Measurements from ENCODE around the gene PDGFRB. TPM values are rescaled to one million over a fixed set of nuclear protein-coding genes. Genes with fewer than 3 reads are reported as not detected.
A peak's percentile ranks its signal among the peaks of the same experiment; 100 is the strongest.

The PDGFRB gene
- total RNA-seq, 2 donors from 2014 or later: 251 to 394 TPM

- intact Hi-C loops (cut with DNase I): no loop called here
- no peak for DNase-seq (ENCODE audit: low spot score)
These were observed 75.7 kb downstream of the PDGFRB start for GRCh38 chr5:150079909-150080461.

GRCh38 chr5:150078802-150079689 is 76.6 kb downstream of the PDGFRB start:
- intact Hi-C loops (cut with DNase I): no loop called here
- DNase-seq (ENCODE audit: low spot score): no peak

- intact Hi-C loops (cut with DNase I): no loop called here
- DNase-seq (ENCODE audit: low spot score): no peak
These were observed 77.4 kb downstream of the PDGFRB start for GRCh38 chr5:150077996-150078801.

- intact Hi-C loops (cut with DNase I): no loop called here
- DNase-seq (ENCODE audit: low spot score): no peak
These were observed 78.6 kb downstream of the PDGFRB start for GRCh38 chr5:150077060-150077459.

GRCh38 chr5:150075806-150076205 is 79.8 kb downstream of the PDGFRB start:
- DNase-seq (ENCODE audit: low spot score): no peak
- intact Hi-C loops (cut with DNase I): no loop called here

- intact Hi-C loops (cut with DNase I): no loop called here
- no peak for DNase-seq (ENCODE audit: low spot score)
These were observed 80.4 kb downstream of the PDGFRB start for GRCh38 chr5:150075233-150075632.

GRCh38 chr5:150073677-150074076 is 82.0 kb downstream of the PDGFRB start:
- intact Hi-C loops (cut with DNase I): no loop called here
- no peak for DNase-seq (ENCODE audit: low spot score)

GRCh38 chr5:150073086-150073625 is 82.5 kb downstream of the PDGFRB start:
- no peak for DNase-seq (ENCODE audit: low spot score)
- intact Hi-C loops (cut with DNase I): no loop called here

GRCh38 chr5:150070821-150071220 is 84.8 kb downstream of the PDGFRB start:
- DNase-seq (ENCODE audit: low spot score): no peak

GRCh38 chr5:150069672-150070627 is 85.7 kb downstream of the PDGFRB start:
- peak; percentile 65 for DNase-seq (ENCODE audit: low spot score)
- intact Hi-C loops (cut with DNase I): no loop called here

More at GRCh38 chr5:150070821-150071220, 84.8 kb downstream of the PDGFRB start:
- intact Hi-C loops (cut with DNase I): no loop called here

- intact Hi-C loops (cut with DNase I): no loop called here
- DNase-seq (ENCODE audit: low spot score): no peak
These were observed 86.5 kb downstream of the PDGFRB start for GRCh38 chr5:150068961-150069645.

- no peak for DNase-seq (ENCODE audit: low spot score)
- intact Hi-C loops (cut with DNase I): no loop called here
These were observed 87.2 kb downstream of the PDGFRB start for GRCh38 chr5:150068472-150068871.

- no peak for DNase-seq (ENCODE audit: low spot score)
- intact Hi-C loops (cut with DNase I): no loop called here
These were observed 87.6 kb downstream of the PDGFRB start for GRCh38 chr5:150068071-150068470.

- DNase-seq (ENCODE audit: low spot score): no peak
- intact Hi-C loops (cut with DNase I): no loop called here
These were observed 88.2 kb downstream of the PDGFRB start for GRCh38 chr5:150067405-150067960.

- DNase-seq (ENCODE audit: low spot score): no peak
- intact Hi-C loops (cut with DNase I): no loop called here
These were observed 88.7 kb downstream of the PDGFRB start for GRCh38 chr5:150066901-150067396.

- peak; percentile 44 for DNase-seq (ENCODE audit: low spot score)
- intact Hi-C loops (cut with DNase I): no loop called here
These were observed 89.2 kb downstream of the PDGFRB start for GRCh38 chr5:150066436-150066835.

- DNase-seq (ENCODE audit: low spot score): no peak
These were observed 89.8 kb downstream of the PDGFRB start for GRCh38 chr5:150065886-150066285.

GRCh38 chr5:150065346-150065745 is 90.3 kb downstream of the PDGFRB start:
- no peak for DNase-seq (ENCODE audit: low spot score)
- intact Hi-C loops (cut with DNase I): no loop called here

More at GRCh38 chr5:150065886-150066285, 89.8 kb downstream of the PDGFRB start:
- intact Hi-C loops (cut with DNase I): no loop called here
